A549 (cell line): ENCODE data around the gene CRYBG3. TPM values are rescaled to one million over a fixed set of nuclear protein-coding genes. Genes with fewer than 3 reads are reported as not detected.

Source experiments
- ATAC-seq, 2 experiments: fragments of 200-7000 bp in 1 of 2; fragments of >200 bp in 1 of 2; cut with Nextera tagmentation in 1 of 2; cut with Tn5 transposase in 1 of 2; 3 replicates each; pipeline versions ENCODE4 v1.8.0 to v1.9.1; 2018 to 2020; ENCODE audit warnings: mild to moderate bottlenecking in 1 of 2, moderate library complexity in 1 of 2
- CTCF ChIA-PET: fragments of 300-600 bp; sonication (Branson Sonifier 250); formaldehyde crosslinking; extraction: SDS; loops from one replicate; lab custom pipeline; 2021; ENCODE audit warnings: antibody characterized with exemption, inconsistent platforms; lab: Yijun Ruan, JAX
- POLR2A ChIA-PET: fragments of 350-600 bp; formaldehyde crosslinking; extraction: SDS; loops from one replicate; lab custom pipeline; 2021; ENCODE audit warnings: antibody characterized with exemption, inconsistent platforms; lab: Yijun Ruan, JAX
- DNase-seq, 2 experiments: peaks; one replicate each; pipeline versions ENCODE4 v3.0.0 to v3.0.0-alpha.2; 2011 to 2016; ENCODE audit warnings: low read depth in 1 of 2, low spot score in 1 of 2
- FAIRE-seq: peaks from 2 replicates; lab custom pipeline; 2011; peaks lifted over from hg19 to GRCh38; lab: Jason Lieb, UNC
- H3K27ac ChIP-seq, 2 experiments: fragments of >200 bp; sonication (Bioruptor Twin); formaldehyde crosslinking; 3 replicates each; pipeline ENCODE4 v1.5.1; 2016 to 2017
- H3K4me1 ChIP-seq: fragments of >200 bp; sonication (Bioruptor Twin); formaldehyde crosslinking; 3 replicates; pipeline ENCODE4 v1.6.1; 2016
- H3K4me2 ChIP-seq: fragments of >200 bp; sonication (Bioruptor Twin); formaldehyde crosslinking; 3 replicates; pipeline ENCODE4 v1.6.1; 2016
- H3K4me3 ChIP-seq: fragments of >200 bp; sonication (Bioruptor Twin); formaldehyde crosslinking; 3 replicates; pipeline ENCODE4 v1.5.1; 2016
- H3K9me3 ChIP-seq: fragments of >200 bp; sonication (Bioruptor Twin); formaldehyde crosslinking; 3 replicates; pipeline ENCODE4 v1.6.1; 2016
- BCL3 ChIP-seq: fragments of >200 bp; sonication (Bioruptor Twin); formaldehyde crosslinking; IDR thresholded peaks from 3 replicates; pipeline ENCODE4 v1.6.1; 2016
- CHD4 ChIP-seq: fragments of 200-600 bp; sonication (generic); IDR thresholded peaks from 2 replicates; pipeline ENCODE4 v1.6.1; 2016; ENCODE audit warnings: antibody characterized with exemption, mild to moderate bottlenecking, borderline replicate concordance
- CTCF ChIP-seq: fragments of >200 bp; sonication (Bioruptor Twin); formaldehyde crosslinking; IDR thresholded peaks from 3 replicates; pipeline ENCODE4 v1.5.1; 2016
- ELK1 ChIP-seq: fragments of 150-350 bp; IDR thresholded peaks from 2 replicates; pipeline ENCODE4 v1.6.1; 2014; ENCODE audit warnings: low read depth, mild to moderate bottlenecking, low read length
- EP300 ChIP-seq, 2 experiments: fragments of >200 bp; sonication (Bioruptor Twin); formaldehyde crosslinking; IDR thresholded peaks; 2 replicates in 1 of 2; 3 replicates in 1 of 2; pipeline ENCODE4 v1.6.1; 2016 to 2017
- GATA3 ChIP-seq: IDR thresholded peaks from 2 replicates; pipeline ENCODE4 v1.6.1; 2012; ENCODE audit warnings: borderline replicate concordance
- HDAC2 ChIP-seq: fragments of 200-600 bp; sonication (generic); IDR thresholded peaks from 2 replicates; pipeline ENCODE4 v1.6.1; 2016
- JUN ChIP-seq, 2 experiments: fragments of >200 bp; sonication (Bioruptor Twin); formaldehyde crosslinking; IDR thresholded peaks; 2 replicates in 1 of 2; 3 replicates in 1 of 2; pipeline ENCODE4 v1.6.1; 2016 to 2017
- KDM5A ChIP-seq: fragments of 200-600 bp; sonication (generic); IDR thresholded peaks from 2 replicates; pipeline ENCODE4 v1.6.1; 2016; ENCODE audit warnings: antibody characterized with exemption, mild to moderate bottlenecking
- MAFK ChIP-seq: fragments of 450-650 bp; IDR thresholded peaks from 2 replicates; pipeline ENCODE4 v1.6.1; 2014; ENCODE audit not compliant: partially characterized antibody
- MAX ChIP-seq: IDR thresholded peaks from 2 replicates; pipeline ENCODE4 v1.6.1; 2012
- MYC ChIP-seq: IDR thresholded peaks from 2 replicates; pipeline ENCODE4 v1.6.1; 2012; ENCODE audit warnings: mild to moderate bottlenecking, inconsistent platforms, low read length, improper control_type of control experiment, borderline replicate concordance
- PBX3 ChIP-seq: IDR thresholded peaks from 2 replicates; pipeline ENCODE4 v1.6.1; 2012
- POLR2AphosphoS2 ChIP-seq: conservative IDR thresholded peaks from 2 replicates; pipeline ENCODE4 v1.6.1; 2012; ENCODE audit warnings: low read length, improper control_type of control experiment, inconsistent platforms
- RARB ChIP-seq: fragments of 250-450 bp; sonication (Bioruptor Pico); IDR thresholded peaks from 2 replicates; pipeline ENCODE4 v1.8.0; 2021; ENCODE audit warnings: mild to moderate bottlenecking, moderate library complexity
- RNF2 ChIP-seq: fragments of 200-600 bp; sonication (generic); IDR thresholded peaks from 2 replicates; pipeline ENCODE4 v1.6.1; 2016; ENCODE audit warnings: low read depth, mild to moderate bottlenecking, antibody characterized with exemption, moderate library complexity, borderline replicate concordance
- SREBF2 ChIP-seq: fragments of 450-650 bp; IDR thresholded peaks from 2 replicates; pipeline ENCODE4 v1.6.1; 2014; ENCODE audit warnings: mild to moderate bottlenecking, moderate library complexity
- USF2 ChIP-seq: fragments of 450-650 bp; IDR thresholded peaks from 2 replicates; pipeline ENCODE4 v1.6.1; 2014; ENCODE audit warnings: antibody characterized with exemption
- ZNF302 ChIP-seq: fragments of 250-450 bp; sonication (Bioruptor Pico); IDR thresholded peaks from 2 replicates; pipeline ENCODE4 v1.9.0; 2021; ENCODE audit warnings: inconsistent platforms, mild to moderate bottlenecking, moderate library complexity
- ZSCAN20 ChIP-seq: fragments of 250-450 bp; sonication (Bioruptor Pico); IDR thresholded peaks from 2 replicates; pipeline ENCODE4 v1.8.0; 2022; ENCODE audit warnings: mild to moderate bottlenecking, moderate library complexity
- WGBS: methylation state at CpG from one replicate; pipeline ENCODE4 v1.1.6; 2017; ENCODE audit errors: missing lambda C conversion rate; 5-methylcytosine and 5-hydroxymethylcytosine counted together
- polyA plus RNA-seq, 4 experiments: library from polyadenylated mRNA; depleted of rRNA in 3 of 4; stranded (reverse); fragments of >200 nt; fragmentation: RNase III in 1 of 4; extraction: RNeasy Plus Mini Kit Qiagen cat#74134 plus additional on column Dnase treatment in 1 of 4; gene quantifications; 2 replicates in 3 of 4; 3 replicates in 1 of 4; pipeline ENCODE4 v1.2.3, GENCODE V29; 2011 to 2017

The CRYBG3 gene
- polyA plus RNA-seq, 2 of the 4 experiments (the other 2 are of a cell fraction) = 3.6 to 8.7 TPM

- ATAC-seq = no peak
- Histone ChIP-seq H3K27ac (no peak overlapping the region), H3K4me2 (no peak overlapping the region), H3K4me1 (peaks cover 11% of the 10 kb centered on the region; the same call in 2 of the 3 replicates), H3K9me3 (no peaks in the 10 kb centered on the region), H3K4me3 (no peak overlapping the region)
- ChIA-PET CTCF (interaction anchor here (1.0 kb wide), 1 partner anchor 96 kb away, joined by 3 read pairs; the partner anchor contains the start of gene CRYBG3), POLR2A (no interaction called here)
- 90% methylated on average over 3 of the region's 3 CpGs for WGBS
- no peak for DNase-seq
- no peak for FAIRE-seq
- TF ChIP-seq SREBF2 = no peak
- no peak for TF ChIP-seq KDM5A
- TF ChIP-seq ZSCAN20 (CRISPR knock-in tag) = no peak
- TF ChIP-seq MAFK = no peak
- no peak for TF ChIP-seq RNF2
- TF ChIP-seq GATA3 = no peak
- TF ChIP-seq MYC = no peak
- no peak for TF ChIP-seq EP300 (IDR thresholded peaks at IDR 0.05)
- no peak for TF ChIP-seq BCL3
- TF ChIP-seq POLR2AphosphoS2 = no peak
- TF ChIP-seq USF2 = no peak
- TF ChIP-seq HDAC2 = no peak
- TF ChIP-seq CTCF = no peak
- TF ChIP-seq ZNF302 (CRISPR knock-in tag) = no peak
- TF ChIP-seq PBX3 = no peak
- TF ChIP-seq JUN (IDR thresholded peaks at IDR 0.05) = no peak
- TF ChIP-seq CHD4 = no peak
- TF ChIP-seq MAX = no peak
Measured at GRCh38 chr3:97917813-97918536, 96.2 kb downstream of the CRYBG3 start.

- H3K4me2 ChIP-seq = no peak overlapping the region
- no peak overlapping the region for H3K27ac ChIP-seq
- TF ChIP-seq ELK1 (no peak), GATA3 (peak; percentile 68), BCL3 (no peak), MAX (no peak), RARB (CRISPR knock-in tag) (no peak), CHD4 (no peak)
- TF ChIP-seq, all 56 proteins: peak for 1
- FAIRE-seq (no peak), ATAC-seq (peak in 1 of 2 experiments; percentile 31; a peak in 1 of 6 replicates), DNase-seq (no peak)
- CTCF ChIA-PET = no interaction called here
- no peaks in the 10 kb centered on the region for H3K4me1 ChIP-seq
- H3K4me3 ChIP-seq = no peak overlapping the region
- no peaks in the 10 kb centered on the region for H3K9me3 ChIP-seq
- POLR2A ChIA-PET = no interaction called here
Measured at GRCh38 chr3:97927704-97928103, 105.9 kb downstream of the CRYBG3 start.
